Gastroesophageal sphincter (tissue), 4 donors: ENCODE measurements around the gene RPUSD2. TPM values are rescaled to one million over a fixed set of nuclear protein-coding genes. Genes with fewer than 3 reads are reported as not detected.

ENCODE experiments used
- ATAC-seq: fragments of 150-250 bp; one replicate; pipeline ENCODE4 v1.9.1; 2016; ENCODE audit warnings: mild to moderate bottlenecking, moderate library complexity
- H3K27ac ChIP-seq, 4 donors: fragments of 200-600 bp; sonication (generic) in 3 of 4; 1 replicate in 3 of 4; 2 replicates in 1 of 4; pipeline ENCODE4 v1.5.1; 2016 to 2019
- H3K27me3 ChIP-seq: fragments of 200-600 bp; sonication (generic); one replicate; pipeline ENCODE4 v1.5.1; 2019
- H3K36me3 ChIP-seq, 2 donors: fragments of 200-600 bp; sonication (generic); one replicate each; pipeline ENCODE4 v1.5.1; 2019; ENCODE audit warnings: control low read depth in 1 of 2
- H3K4me1 ChIP-seq, 3 donors: fragments of 200-600 bp; sonication (generic); 1 replicate in 2 of 3; 2 replicates in 1 of 3; pipeline ENCODE4 v1.5.1; 2016 to 2019; ENCODE audit warnings: control low read depth in 2 of 3
- H3K4me3 ChIP-seq, 2 donors: fragments of 200-600 bp; sonication (generic); one replicate each; pipeline ENCODE4 v1.5.1; 2019; ENCODE audit warnings: mild to moderate bottlenecking in 1 of 2, moderate library complexity in 1 of 2
- H3K9me3 ChIP-seq, 3 donors: fragments of 200-600 bp; sonication (generic); one replicate each; pipeline ENCODE4 v1.5.1; 2017 to 2019; ENCODE audit warnings: control low read depth in 2 of 3
- EP300 ChIP-seq: sonication (generic); formaldehyde crosslinking; IDR thresholded peaks from one replicate; pipeline ENCODE4 v1.6.1; 2017; ENCODE audit warnings: antibody characterized with exemption, mild to moderate bottlenecking
- POLR2A ChIP-seq, 2 donors: fragments of 450-650 bp; IDR thresholded peaks; one replicate each; pipeline ENCODE4 v1.6.1; 2017; ENCODE audit warnings: antibody characterized with exemption in 2 of 2, mild to moderate bottlenecking in 2 of 2, moderate library complexity in 1 of 2
- POLR2AphosphoS5 ChIP-seq: sonication (generic); formaldehyde crosslinking; IDR thresholded peaks from one replicate; pipeline ENCODE4 v1.6.1; 2017; ENCODE audit warnings: antibody characterized with exemption
- WGBS, 2 donors: methylation state at CpG; one replicate each; pipeline ENCODE4 v1.1.5; 2018; ENCODE audit warnings: low coverage in 1 of 2; 5-methylcytosine and 5-hydroxymethylcytosine counted together
- total RNA-seq, 4 donors: library from RNA; depleted of rRNA; stranded (reverse); fragments of >200 nt; gene quantifications; one replicate each; pipeline ENCODE4 v1.1.0, GENCODE V29; 2016
- TF ChIP-seq, protein P1 (sequence below), 4 experiments: fragments of 200-600 bp in 2 of 4; fragments of 450-650 bp in 2 of 4; sonication (generic) in 1 of 4; IDR thresholded peaks; one replicate each; pipeline ENCODE4 v1.5.1; 2017 to 2019; ENCODE audit warnings: antibody characterized with exemption in 4 of 4, mild to moderate bottlenecking in 2 of 4, moderate library complexity in 2 of 4

The RPUSD2 gene
- total RNA-seq, 4 donors from 2014 or later: 7.2 to 11.6 (median 8.7) TPM

DNA sequence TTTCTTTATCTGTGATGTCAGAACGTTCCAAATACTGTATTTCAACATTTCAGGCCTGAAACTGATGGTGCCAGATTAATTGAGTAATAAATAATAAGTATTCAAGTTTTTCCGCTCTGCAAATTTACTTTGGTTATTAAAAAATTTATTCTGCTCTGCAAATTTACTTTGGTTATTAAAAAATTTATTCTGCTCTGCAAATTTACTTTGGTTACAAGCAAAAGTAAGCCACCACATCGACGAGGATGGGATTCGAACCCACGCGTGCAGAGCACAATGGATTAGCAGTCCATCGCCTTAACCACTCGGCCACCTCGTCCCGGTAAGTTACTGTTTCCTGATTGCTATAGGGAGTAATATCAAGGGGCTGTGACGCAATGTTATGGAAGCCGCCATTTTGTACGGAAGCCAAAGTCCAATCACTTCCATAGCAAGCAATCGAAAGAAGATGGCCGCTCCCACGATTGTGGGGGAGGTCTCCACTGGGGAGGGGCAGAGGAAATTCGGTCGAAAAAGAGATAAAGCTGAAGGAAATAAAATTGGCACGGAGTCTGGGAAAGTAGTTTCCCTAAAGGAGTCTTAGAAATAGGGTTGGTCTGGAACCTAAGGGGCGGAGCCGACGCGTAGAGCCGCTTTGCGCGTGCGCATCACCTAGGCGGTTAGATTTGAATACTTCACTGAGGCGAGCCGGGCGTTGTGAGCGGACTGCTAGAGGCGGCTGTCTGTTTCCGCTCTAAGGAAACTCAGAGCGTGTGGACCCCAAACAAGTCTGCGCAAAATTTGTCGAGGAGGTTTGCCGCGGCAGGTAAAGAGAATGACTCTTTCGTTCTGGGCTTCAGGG, 24.7 kb downstream of the RPUSD2 start, which contains the start of gene KNL1:
TSS of gene KNL1 (plus strand) at position 662 of the 841 bp plus-strand sequence. CDS start 8,683 bp downstream, outside the sequence.
- peaks cover 0 to 24% (median 6%) of the 10 kb centered on the region in 3 donors for H3K4me1 ChIP-seq
- H3K4me3 ChIP-seq: peak within 1 kb of the TSS; percentile 64
- WGBS, 2 donors: 3 to 4% methylated on average over 21 to 33 of the region's 41 CpGs
- H3K36me3 ChIP-seq: no peaks in the 10 kb centered on the region
- peaks cover 28% of the 10 kb centered on the region for H3K27me3 ChIP-seq
- ATAC-seq: peak; percentile 93
- TF ChIP-seq POLR2AphosphoS5 (peak; percentile 78), POLR2A (IDR thresholded peaks at IDR 0.05) (no peak)
- H3K27ac ChIP-seq: peak within 1 kb of the TSS; percentile 76 to 91 (median 90)
- no peaks in the 10 kb centered on the region for H3K9me3 ChIP-seq

DNA sequence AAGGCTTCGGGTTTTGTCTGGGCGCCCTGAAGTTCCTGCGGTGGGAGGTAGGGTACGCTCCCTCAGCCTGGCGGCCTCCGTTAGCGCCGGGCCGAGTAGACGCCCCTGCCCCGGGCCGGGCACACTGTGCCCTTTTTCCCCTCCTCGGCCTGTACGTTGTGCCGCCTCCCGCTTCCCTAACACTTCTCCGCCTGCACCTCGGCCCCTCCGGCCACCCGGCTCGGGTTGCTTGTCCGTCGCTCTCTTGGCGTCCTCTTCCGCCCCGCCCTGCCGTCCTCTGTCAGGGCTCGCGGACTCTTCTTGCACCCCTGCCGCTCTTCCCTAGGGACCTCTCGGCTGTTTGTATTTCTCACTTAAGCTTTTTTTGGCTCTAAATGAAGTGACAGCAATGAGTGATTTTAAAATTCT, 25.3 kb downstream of the RPUSD2 start:
- Histone ChIP-seq H3K4me1 (peaks cover 0 to 24% (median 6%) of the 10 kb centered on the region in 3 donors), H3K27ac (peak overlapping the region in 2 of 4 donors; percentile 90 to 91), H3K9me3 (no peaks in the 10 kb centered on the region), H3K4me3 (peak overlapping the region; percentile 64), H3K36me3 (no peaks in the 10 kb centered on the region), H3K27me3 (peaks cover 31% of the 10 kb centered on the region)
- ATAC-seq: peak; percentile 9
- no peak for TF ChIP-seq POLR2AphosphoS5
- TF ChIP-seq POLR2A (IDR thresholded peaks at IDR 0.05): no peak
- no peak for TF ChIP-seq EP300
- TF ChIP-seq, protein P1, sequence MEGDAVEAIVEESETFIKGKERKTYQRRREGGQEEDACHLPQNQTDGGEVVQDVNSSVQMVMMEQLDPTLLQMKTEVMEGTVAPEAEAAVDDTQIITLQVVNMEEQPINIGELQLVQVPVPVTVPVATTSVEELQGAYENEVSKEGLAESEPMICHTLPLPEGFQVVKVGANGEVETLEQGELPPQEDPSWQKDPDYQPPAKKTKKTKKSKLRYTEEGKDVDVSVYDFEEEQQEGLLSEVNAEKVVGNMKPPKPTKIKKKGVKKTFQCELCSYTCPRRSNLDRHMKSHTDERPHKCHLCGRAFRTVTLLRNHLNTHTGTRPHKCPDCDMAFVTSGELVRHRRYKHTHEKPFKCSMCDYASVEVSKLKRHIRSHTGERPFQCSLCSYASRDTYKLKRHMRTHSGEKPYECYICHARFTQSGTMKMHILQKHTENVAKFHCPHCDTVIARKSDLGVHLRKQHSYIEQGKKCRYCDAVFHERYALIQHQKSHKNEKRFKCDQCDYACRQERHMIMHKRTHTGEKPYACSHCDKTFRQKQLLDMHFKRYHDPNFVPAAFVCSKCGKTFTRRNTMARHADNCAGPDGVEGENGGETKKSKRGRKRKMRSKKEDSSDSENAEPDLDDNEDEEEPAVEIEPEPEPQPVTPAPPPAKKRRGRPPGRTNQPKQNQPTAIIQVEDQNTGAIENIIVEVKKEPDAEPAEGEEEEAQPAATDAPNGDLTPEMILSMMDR (IDR thresholded peaks at IDR 0.05): no peak
- WGBS, 2 donors: 0% methylated on average over 18 to 24 of the region's 31 CpGs

DNA sequence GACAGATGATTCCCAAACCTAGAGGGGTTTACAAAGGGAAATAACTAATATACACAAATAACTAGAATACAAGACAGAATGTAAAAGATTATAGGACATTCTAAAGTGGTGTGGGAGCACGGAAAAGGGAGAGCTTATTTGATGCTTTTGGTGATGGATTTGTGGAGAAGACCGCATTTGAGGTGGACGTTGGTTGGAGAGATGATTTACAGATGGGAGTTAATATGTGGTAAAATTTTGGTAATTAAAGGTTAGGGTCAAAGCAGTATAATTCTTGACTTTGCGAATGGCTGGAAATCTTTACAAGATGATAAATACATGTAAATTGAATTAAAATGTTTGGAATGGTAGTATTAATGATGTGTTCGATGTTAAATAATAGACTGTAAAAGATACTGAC, 26.1 kb downstream of the RPUSD2 start:
- Histone ChIP-seq H3K36me3 (no peaks in the 10 kb centered on the region), H3K4me1 (peaks cover 0 to 16% (median 6%) of the 10 kb centered on the region in 3 donors), H3K27me3 (peaks cover 32% of the 10 kb centered on the region), H3K4me3 (no peak overlapping the region), H3K27ac (no peak overlapping the region), H3K9me3 (no peaks in the 10 kb centered on the region)
- TF ChIP-seq EP300 (no peak), POLR2AphosphoS5 (no peak), POLR2A (IDR thresholded peaks at IDR 0.05) (no peak)
- TF ChIP-seq, protein P1 (IDR thresholded peaks at IDR 0.05): no peak
- WGBS, 2 donors: 27 to 31% methylated on average over 4 to 5 of the region's 5 CpGs
- ATAC-seq: no peak

DNA sequence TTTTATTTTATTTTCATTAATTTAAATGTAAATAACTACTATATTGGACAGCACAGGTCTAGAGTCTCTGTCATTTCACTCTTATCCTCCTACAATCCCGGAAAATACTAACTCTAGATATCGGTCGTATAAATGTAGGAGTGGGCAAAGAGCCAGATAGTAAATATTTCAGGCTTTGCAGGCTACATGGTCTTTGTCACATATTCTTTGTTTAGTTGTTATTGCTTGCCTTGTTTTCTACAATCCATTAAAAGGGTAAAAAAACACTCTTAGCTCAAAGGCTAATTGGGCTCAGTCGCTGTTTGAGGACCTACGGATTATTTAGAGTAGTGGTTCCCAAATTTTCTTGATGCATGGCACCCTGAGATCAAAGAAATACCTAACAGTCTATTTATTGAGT, 26.7 kb downstream of the RPUSD2 start:
- Histone ChIP-seq H3K36me3 (no peaks in the 10 kb centered on the region), H3K27me3 (peaks cover 32% of the 10 kb centered on the region), H3K4me3 (no peak overlapping the region), H3K4me1 (peaks cover 0 to 14% (median 6%) of the 10 kb centered on the region in 3 donors), H3K9me3 (no peaks in the 10 kb centered on the region), H3K27ac (no peak overlapping the region)
- no peak for ATAC-seq
- TF ChIP-seq, protein P1 (IDR thresholded peaks at IDR 0.05): no peak
- TF ChIP-seq EP300 (no peak), POLR2A (IDR thresholded peaks at IDR 0.05) (no peak), POLR2AphosphoS5 (no peak)
- 61 to 70% methylated on average over 5 of the region's 5 CpGs for WGBS, 2 donors

DNA sequence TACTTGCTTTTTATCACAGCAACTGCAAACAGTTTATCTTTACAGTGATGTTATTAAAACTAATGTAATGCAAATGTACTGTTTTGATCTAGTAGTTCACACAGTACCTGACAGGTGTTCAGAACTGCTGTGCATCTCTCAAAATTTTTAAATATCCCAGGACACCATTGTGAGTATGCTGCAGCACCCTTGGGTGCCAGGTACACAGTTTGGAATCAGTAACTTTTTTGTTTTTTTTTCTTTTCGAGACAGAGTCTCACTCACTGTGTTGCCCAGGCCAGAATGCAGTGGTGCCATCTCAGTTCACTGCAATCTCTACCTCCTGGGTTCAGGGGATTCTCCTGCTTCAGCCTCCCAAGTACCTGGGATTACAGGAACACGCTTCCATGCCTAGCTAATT, 27.9 kb downstream of the RPUSD2 start:
- TF ChIP-seq POLR2A (IDR thresholded peaks at IDR 0.05) (no peak), EP300 (no peak), POLR2AphosphoS5 (no peak)
- TF ChIP-seq, protein P1 (IDR thresholded peaks at IDR 0.05): no peak
- no peak for ATAC-seq
- Histone ChIP-seq H3K4me3 (no peak overlapping the region), H3K4me1 (peaks cover 0 to 14% (median 6%) of the 10 kb centered on the region in 3 donors), H3K27me3 (peaks cover 32% of the 10 kb centered on the region), H3K9me3 (no peaks in the 10 kb centered on the region), H3K36me3 (no peaks in the 10 kb centered on the region), H3K27ac (no peak overlapping the region)
- 100% methylated on average over 1 of the region's 2 CpGs for WGBS, 2 donors
